CMK (cell line): ENCODE data around the gene FABP6.

Experiments used
- DNase-seq: peaks from one replicate; pipeline ENCODE4 v3.0.0-alpha.2; 2010; ENCODE audit warnings: low read depth

FABP6 gene

DNA sequence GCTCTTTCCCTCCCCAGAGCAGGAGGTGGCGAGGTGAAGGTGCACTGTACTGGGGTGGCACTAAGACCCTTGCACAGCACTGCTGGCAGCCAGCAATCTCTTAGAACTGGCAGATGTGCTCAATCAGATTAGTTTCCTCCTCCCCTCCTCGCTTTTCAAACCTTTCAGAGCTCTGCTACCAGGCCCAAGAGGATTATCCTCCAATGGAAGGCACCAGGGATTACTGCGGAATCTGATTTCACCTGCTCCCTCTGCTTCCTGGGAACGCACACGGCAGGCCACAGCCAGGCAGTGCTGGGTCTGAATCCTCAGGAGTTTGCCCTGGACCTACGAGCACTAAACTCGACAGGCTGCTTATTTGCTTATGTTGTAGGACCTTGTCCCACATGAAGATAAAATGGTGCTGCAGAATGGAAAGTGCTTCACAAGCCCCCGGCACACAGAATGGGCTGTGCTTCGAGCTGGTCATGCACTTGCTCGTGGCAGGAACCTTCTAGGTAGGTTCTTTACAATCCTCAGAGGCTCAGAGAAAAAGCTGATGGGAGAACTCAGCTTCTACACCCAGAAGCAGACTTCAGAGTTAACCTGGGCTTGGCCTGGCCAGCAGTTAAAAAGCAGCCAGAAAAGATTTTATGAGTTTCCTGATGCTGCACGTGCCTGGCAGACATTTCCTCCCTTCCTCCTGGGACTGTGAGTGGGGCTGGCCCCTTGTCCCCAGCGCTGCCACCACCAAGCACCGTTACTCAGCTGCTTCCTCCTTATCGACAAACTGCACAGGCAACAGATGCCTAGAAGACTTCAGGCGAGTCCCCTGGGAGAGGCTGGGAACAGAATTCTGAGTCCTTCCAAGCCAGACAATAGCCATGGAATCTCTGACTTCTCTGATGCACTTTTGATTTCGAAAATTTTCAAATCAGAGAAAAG, 33.1 kb downstream of the FABP6 start:
- DNase-seq: no peak

DNA sequence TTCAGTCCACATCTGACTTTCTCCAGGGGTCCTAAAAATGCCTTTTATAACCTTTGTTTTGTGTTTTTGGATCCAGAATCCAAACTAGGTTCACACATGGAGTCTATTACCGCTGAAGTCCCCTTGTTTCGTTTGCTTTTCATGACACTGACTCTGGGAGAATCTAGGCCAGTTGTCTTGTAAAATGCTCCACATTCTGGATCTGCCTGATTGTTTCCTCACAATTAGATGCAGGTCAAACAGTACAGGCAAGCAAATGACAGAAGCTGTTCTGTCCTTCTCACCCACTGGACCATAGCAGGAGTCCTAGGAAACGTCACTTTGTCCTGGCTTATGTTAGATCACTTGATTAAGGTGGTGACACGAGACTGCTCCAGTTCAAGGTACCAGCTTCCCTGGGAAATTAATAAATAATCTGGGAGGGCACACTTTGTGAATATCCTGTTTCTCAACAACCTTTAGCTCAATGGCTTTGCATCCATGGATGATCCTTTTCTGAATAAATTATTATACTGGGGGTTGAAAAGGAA, 34.1 kb downstream of the FABP6 start:
- DNase-seq: no peak

DNA sequence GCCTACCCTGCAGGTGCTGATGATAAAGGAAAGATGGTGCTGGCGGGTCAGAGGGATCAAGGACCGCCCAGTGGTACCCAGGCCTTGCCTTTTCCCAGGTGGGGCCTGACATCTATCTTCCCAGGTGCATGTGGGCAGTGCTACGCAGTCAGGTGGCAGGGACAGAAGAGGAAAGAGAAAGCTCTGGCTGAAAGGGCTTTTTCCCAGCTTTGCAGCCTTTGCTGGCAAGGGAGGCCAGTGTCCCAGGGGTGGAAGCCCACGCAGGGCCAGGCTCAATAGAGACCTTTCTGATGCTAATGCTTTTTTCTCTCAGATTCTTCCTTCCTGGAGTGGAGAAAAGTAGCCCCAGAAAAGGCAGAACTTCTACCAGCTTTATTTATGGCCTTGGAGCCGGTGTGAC, 36.7 kb downstream of the FABP6 start:
- DNase-seq: no peak

DNA sequence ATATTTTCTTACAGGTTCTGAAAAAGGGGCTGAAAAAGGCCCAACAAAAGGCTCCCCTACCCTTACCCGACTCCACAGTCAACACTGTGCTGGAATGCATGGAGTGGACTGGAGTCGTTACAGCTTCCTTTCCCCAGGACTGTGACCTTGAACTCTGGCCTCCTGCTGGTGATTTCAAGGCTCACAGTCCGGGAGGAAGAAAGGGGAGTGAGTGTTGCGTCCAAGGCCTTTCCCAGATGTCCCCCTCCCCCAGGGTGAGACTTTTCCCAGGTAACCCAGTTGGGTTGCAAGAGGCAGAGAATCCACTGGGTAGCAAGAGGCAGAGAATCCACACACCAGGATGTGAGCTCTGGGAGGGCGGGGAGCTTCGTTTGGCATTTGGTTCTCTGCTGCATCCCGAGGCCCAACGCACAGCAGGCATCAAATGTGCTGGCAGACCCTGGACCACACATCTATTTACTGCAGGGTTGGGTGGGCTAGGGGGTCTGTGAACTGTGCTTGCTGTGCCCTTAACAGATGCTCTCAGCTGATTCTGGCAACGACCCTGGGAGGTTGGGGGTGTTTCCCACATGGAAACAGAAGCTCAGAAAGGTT, 37.5 kb downstream of the FABP6 start:
- DNase-seq: no peak

DNA sequence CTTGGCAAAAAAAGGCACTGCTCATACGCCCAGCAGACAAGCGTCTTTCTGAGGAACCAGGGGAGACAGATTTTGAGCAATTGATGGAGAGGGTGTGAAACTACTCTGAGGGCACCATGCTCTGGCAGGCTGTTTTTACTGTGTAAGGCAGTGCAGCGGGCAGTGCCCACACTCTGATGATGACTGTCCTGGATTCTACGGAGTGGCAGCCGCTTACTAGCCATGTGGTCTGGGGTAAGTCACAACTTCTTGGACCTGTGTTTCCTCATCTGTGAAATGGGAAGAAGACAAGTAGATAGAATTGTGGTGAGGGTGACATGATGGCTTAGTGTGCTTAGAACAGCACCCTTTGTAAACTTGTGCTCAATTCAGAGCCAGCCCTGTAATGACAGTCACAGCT, 38.8 kb downstream of the FABP6 start:
- no peak for DNase-seq

DNA sequence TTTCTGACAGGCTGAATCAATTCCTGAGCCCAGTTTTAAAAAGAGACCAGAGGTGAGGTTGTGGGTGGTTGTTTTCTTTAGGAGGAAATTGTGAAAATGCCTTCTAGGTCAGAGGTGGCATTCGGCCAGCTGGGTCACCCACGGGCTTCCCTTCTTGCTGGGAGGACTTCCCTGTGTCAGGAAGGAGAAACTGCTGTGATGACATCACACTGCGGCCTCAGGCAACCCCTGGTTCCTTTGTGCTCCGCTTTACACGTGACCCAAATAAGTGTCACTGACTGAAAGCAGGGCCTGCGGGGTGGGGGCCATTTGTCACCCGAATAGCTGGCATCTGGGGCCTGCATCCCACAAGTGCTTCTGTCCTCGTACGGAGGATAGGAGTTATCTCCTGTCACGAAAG, 39.7 kb downstream of the FABP6 start:
- DNase-seq: no peak

DNA sequence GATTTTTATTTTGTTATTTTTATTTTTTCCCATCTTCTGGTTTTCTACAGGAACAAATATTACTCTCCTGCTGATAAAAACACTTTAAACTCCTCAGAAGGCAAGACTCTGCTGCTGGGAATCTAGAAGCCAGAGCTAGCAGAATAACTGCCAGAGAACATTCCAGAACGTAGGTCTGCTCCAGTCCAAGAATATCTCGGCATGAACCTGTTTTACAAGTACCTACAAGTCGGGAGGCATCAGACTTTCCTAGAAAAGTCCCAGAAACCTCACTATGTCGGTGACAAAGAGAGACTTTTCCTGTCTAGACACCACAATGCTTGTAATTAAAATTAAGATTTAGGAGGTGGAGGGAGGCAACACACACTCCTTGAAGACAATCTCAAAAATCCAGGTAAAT, 41.4 kb downstream of the FABP6 start:
- DNase-seq: no peak

DNA sequence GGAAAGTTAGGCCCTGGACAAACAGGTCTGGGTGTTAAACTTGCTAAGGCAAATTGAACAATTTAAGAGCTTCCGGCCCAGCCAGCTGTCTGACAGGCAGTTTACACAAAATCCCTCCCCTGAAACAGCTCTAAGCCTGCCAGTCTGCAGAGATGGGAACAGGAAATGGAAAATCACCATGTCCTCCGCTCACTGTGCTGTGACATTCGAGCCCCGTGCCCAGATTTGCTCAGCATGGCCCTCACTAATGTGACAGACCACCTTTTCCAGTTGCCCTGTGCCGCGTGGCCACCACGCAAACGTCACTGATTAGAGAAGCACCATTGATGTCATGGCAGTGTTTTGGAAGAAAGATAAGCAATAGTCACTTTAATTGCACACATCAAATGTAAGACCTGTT, 42.1 kb downstream of the FABP6 start:
- no peak for DNase-seq

DNA sequence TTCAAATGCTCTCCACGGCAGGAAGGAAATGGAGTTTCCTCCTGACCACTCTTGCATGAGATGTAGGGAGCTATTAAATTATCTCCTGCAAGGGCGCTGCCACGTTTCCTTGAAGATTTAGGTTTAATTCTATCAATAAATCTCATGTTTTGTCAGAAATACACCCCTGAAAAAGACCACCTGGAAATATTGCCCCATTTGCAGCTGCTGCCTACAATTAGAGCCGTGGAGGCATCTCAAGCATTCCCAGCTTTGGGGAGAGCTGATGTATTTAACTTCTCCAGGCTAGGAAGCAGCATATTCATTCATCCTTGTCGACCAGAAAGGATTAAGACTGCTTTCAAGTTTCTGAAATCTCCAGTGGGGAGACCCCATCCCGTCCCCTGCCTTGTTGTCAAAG, 42.5 kb downstream of the FABP6 start:
- no peak for DNase-seq

DNA sequence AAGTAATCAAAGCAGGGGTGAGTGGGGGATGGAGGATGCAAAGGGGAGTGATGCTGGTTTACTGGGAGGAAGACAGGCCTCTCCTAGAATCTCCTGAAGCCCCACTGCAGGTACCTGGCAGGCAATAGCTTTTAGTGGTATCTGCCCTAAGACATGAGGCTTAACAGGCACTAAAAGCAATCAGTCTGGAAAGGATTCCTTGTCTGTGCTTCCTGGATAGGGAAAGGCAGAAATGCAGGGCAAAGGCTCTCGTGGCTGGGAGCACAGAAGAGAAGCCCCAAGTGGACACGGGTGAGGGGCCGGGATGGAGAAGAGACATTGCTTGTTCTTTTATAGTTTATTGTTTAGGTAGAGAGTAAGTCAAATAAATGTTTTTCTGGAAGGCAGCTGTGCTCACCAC, 43.0 kb downstream of the FABP6 start:
- DNase-seq: no peak

DNA sequence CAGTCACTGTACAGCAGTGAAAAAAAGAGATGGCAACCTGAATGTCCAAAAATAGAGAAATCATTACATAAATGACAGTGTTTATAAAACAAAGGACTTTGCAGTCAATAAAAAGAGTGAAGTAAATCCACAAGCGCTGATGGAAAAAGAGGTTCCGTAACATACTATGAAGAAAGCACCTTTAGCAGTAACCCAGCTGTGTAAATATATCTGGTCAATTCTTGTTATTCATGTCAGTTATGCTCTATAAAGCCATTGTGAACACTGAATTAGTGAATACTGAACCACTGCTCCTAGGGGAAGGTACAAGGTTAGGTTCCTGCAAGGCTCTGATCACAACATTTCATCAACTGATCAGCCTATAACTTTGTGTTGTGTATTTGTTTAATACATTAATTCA, 43.6 kb downstream of the FABP6 start:
- DNase-seq: no peak

DNA sequence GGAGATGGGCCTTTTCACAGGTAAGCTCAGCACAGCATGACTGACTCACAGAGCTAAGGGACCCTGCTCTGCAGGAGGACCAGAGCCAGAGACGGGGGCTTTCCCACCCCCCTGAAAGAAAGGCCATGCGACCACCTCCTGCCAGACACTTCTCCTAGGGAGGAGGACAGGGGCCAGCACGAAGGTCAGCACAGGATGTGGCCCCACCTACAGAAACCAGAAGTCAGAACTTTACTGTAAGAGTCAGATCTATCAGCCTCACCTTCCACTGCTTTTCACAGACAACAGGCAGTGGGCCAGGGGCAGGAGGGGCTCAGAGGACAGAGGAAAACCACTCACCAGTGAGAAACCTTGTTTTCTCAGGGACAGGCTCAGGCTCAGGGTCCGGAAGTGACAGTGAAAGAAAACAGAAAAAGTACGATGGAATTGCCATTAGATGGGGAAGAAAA, 45.2 kb downstream of the FABP6 start:
- no peak for DNase-seq

DNA sequence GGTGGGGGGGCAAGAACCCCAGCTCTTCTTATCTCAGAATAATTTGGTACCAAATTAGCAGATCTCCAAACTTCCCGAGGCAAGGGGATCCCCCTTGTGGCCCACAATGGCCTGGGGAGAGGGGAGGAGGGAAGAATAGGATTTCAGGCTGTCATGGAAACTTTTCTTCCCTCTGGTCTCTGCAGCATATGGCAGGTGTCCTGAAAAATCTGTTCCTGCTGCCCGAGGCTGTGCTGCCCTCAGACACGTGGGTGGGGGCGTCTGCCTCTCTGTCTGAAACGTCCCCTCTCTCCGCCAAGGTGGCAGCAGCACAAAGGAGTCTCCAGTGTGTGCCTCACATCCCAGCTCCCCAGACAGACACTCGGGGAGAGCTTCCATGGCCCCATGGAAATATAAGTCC, 49.0 kb downstream of the FABP6 start:
- DNase-seq: no peak

DNA sequence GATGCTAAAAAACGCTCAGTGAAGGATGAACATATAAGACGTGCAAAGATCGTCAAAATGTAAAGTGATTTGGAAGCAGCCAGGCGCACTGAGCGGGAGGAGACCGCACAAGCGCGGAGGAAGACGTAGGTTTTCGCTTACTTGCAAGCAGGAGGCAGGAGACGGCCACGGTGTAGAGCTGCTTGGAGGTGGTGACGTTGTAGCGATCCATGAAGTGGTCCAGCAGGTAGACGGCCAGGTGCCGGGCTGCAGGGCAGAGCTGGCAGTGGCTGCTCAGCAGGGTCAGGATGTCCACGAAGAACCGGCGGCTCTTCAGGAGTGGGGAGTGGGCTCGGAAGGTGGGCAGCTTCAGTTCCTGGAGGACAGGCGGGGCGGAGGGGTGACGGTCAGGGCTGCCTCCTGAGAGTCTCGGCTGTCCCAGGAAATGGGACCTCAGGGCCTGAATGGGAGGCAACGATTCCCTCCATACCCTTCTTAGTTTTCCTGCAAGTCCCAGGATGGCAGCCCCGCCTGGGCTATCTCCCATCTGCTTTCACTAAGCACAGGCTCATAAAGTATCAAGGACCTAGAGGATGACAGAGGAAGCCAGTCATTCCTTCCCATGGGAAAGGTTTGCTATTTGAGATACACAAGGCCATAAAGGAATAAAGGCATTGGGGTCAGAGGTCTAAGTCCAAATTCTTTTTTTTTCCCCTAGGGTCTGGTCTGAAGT, 51.2 kb downstream of the FABP6 start:
- no peak for DNase-seq

DNA sequence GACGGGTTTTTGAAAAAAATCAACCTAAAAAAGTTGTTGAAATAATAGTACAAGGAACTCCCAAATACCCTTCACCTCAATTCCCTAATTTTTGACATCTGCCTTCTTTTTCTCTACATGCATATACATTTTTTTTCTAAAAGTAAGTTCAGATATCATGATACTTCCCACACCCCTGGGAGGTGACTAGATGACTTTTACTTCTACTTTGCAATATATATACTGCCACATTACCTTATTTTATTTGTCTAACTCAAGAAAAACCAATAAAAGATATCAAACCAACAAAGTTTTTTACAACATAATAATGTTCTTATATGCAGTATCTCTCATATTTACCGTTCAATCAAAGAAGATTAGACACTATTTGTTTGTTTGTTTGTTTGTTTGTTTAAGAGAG, 52.0 kb downstream of the FABP6 start:
- no peak for DNase-seq

DNA sequence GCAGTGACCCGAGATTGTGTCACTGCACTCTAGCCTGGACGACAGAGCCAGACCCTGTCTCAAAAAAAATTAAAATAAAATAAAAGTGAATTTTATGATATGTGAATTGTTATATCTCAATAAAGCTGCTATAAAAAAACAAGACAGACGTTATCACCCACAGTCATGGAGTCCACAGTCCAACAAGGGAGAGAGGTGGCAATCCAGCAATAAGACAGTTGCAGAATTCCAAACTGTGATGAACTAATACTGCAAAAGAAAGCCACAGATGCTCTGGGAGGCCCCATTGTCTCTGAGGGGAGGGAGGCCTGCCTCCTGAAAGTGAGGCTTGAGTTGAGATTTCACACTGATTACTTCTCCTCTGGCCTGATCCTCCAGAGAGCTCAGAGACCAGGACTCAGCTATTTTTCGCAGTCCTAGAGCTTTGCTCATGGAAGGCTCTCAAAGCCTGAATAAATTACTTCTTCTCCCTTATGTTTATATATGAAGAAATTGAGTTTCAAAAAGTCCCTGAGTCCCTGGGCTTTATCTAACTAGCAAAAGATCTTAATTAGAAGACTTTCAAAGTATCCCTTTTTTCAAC, 55.1 kb downstream of the FABP6 start:
- no peak for DNase-seq

DNA sequence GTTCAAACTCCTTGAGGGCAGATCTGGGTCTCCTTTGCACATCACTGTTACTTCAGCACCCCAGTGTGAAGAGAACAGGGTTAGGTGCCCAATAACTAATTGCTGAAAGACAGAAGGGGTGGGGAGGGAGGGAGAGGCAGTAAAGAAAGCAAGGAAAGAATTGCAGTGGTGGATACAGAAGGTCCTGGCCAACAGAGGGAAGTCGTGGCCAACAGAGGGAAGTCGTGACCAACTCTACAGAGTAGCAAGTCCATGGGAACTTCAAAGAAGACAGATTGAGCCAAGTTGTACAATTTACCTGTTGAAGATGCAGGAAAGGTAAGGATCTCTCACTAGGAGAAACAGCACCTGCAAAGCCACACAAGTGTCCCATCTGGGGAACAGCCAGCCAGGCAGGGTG, 56.0 kb downstream of the FABP6 start:
- DNase-seq: no peak

DNA sequence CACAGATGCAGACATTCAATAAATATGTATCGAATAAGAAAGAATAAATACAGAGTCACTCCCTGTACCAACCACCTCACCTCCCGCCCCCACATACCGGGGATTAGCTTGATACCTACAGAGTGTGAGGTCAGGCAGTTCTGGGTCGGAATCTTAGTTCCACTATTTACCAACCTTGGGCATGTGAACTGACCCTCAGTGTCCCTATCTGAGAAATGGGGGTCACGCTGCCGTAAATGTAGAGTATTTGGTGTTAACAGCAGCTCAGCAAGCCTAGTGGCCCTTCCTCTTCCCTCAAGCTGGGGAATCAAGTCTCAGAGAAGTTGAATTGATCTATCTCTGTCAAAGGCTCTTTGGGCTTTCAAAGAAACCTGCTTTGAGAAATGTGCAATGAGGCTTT, 57.6 kb downstream of the FABP6 start:
- DNase-seq: no peak

DNA sequence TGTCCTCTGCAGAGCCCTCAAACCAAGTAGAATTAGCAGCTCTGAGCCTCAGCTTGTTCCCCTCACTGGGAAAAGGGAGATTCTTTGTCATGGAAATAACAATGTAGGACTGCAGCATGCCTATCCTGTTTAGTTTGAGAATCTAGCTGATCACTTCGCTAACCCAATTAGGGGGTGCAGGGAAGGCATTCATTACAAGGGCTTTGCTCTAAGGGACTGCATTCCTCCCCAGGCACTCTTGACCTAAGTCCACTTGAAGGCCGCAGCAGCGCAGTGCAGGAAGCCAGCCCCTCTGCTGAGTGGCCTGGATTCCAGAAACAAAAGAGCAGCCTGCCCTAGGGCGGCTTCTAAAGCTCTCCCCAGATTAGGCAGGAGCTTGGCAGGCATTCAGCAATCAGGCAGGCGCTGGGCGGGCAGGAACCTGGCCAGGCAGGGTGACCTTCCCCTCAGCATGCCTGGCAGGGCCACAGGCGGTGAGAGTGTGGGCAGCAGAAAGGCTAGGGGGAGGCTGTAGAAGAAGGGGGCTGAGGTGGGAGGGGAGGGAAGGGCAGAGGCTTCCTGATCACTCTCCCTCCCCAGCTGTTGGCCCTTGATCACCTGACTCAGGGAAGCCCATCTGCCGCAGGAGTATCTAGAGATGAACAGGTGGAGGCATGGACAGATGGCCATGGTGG, 58.2 kb downstream of the FABP6 start:
- no peak for DNase-seq
